Uterus (tissue), 2 donors: ENCODE measurements around the gene ARHGAP44.

ENCODE experiments used
- POLR2A ChIP-seq, 2 donors: fragments of 450-650 bp; IDR thresholded peaks; one replicate each; pipeline ENCODE4 v1.6.1; 2016; ENCODE audit warnings: antibody characterized with exemption in 2 of 2, mild to moderate bottlenecking in 1 of 2, moderate library complexity in 1 of 2
- TF ChIP-seq, protein P1 (sequence below), 4 experiments: fragments of 200-600 bp in 2 of 4; fragments of 450-650 bp in 2 of 4; sonication (generic) in 2 of 4; IDR thresholded peaks; one replicate each; pipeline ENCODE4 v1.5.1; 2016 to 2019; ENCODE audit warnings: antibody characterized with exemption in 4 of 4, mild to moderate bottlenecking in 2 of 4, moderate library complexity in 1 of 4

- TF ChIP-seq, protein P1, sequence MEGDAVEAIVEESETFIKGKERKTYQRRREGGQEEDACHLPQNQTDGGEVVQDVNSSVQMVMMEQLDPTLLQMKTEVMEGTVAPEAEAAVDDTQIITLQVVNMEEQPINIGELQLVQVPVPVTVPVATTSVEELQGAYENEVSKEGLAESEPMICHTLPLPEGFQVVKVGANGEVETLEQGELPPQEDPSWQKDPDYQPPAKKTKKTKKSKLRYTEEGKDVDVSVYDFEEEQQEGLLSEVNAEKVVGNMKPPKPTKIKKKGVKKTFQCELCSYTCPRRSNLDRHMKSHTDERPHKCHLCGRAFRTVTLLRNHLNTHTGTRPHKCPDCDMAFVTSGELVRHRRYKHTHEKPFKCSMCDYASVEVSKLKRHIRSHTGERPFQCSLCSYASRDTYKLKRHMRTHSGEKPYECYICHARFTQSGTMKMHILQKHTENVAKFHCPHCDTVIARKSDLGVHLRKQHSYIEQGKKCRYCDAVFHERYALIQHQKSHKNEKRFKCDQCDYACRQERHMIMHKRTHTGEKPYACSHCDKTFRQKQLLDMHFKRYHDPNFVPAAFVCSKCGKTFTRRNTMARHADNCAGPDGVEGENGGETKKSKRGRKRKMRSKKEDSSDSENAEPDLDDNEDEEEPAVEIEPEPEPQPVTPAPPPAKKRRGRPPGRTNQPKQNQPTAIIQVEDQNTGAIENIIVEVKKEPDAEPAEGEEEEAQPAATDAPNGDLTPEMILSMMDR (IDR thresholded peaks at IDR 0.05): no peak
- TF ChIP-seq POLR2A (IDR thresholded peaks at IDR 0.05): no peak
These were observed 247.5 kb downstream of the ARHGAP44 start for GRCh38 chr17:13036751-13037150.
